ENCODE measurements around the gene UGT1A3.

The UGT1A3 gene

DNA sequence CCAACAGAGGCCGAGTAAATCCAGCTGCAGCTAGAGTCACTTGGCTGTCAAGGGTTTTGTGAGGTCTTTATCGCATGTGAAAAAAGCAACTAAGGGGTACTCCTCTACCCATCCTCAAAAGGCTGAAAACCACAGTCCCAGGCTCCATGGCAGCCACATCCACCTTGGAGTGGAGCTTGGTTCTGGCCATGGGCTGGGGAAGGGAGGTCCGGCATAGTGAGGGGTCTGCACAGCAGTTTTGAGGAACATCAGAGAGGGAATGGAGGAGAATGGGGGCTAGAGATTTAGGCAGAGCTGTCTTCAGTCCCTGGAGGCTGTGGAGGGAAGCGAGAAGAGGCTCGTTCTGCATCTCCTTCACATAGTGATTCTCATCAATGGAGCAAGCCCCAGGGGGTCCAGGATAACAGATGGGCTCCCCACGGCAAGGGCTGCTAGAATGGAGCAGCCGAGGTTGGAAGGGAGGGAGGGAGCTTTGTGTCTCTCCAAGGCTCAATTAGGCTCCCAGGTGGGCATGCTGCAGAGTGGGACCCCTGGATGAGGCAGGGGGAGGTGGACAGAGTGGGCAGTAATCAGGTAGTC lies 70.3 kb downstream of the UGT1A3 start:
- peak; percentile 53 for DNase-seq

DNA sequence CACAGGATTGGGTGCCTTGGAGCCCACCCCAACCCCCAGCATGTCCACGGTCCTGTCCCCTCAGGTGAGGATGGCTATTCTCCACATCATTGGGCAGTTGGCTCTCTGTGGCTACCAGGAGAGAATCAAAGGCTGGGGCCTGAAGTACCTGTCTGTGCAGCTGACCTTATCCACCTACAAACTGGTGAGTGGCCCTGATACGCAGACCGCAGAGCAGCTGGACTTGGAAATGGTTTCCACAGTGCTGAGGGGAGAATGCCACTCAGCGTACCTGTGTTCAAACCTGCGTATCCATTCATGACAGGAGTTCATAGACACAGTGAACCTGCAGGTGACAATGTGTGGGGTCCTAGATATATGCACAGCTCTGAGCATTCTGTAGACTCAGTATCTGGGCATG lies 70.9 kb downstream of the UGT1A3 start:
- peak; percentile 41 for DNase-seq

- no peak for DNase-seq
Observed at GRCh38 chr2:233800208-233800607, 71.4 kb downstream of the UGT1A3 start.

GRCh38 chr2:233801357-233802131 lies 72.7 kb downstream of the UGT1A3 start:
- peak; percentile 55 for DNase-seq

- no peak for DNase-seq
Observed at GRCh38 chr2:233802132-233802815, 73.4 kb downstream of the UGT1A3 start.

DNA sequence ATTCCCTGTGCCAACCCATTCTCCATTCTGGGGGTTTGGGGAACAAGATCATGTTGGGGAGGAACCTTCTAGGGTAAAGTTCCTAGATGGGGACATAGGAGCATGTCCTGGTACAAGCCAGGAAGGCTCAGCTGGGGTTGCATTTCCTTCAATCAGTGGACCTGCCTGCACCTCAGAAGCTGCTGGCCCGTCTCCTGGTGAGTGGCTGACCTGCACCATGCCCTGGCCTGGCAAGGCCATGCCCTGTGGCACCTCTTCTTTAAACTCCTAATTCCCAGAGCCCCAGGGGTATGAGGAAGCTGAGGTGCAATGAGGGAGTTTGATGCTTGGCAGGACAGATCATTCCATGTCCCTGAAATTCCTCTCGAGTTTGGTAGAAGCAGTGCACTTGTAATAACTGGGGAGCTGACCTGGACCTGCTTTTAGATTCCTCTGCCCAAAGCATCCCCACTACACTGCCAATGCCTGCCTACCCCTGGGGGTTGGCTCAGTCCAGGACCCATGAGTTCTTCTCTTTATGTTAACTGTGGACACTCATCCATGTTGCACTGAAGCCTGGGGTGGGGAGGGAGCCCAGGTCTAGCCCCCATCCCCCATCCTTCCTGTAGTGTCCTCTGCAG lies 74.6 kb downstream of the UGT1A3 start:
- peak; percentile 42 for DNase-seq

GRCh38 chr2:233803994-233804393 lies 75.2 kb downstream of the UGT1A3 start:
- no peak for DNase-seq

- peak; percentile 50 for DNase-seq
Observed at GRCh38 chr2:233807215-233807865, 78.5 kb downstream of the UGT1A3 start.

- DNase-seq, result peak; percentile 57
Observed at GRCh38 chr2:233807966-233808935, 79.4 kb downstream of the UGT1A3 start.

DNA sequence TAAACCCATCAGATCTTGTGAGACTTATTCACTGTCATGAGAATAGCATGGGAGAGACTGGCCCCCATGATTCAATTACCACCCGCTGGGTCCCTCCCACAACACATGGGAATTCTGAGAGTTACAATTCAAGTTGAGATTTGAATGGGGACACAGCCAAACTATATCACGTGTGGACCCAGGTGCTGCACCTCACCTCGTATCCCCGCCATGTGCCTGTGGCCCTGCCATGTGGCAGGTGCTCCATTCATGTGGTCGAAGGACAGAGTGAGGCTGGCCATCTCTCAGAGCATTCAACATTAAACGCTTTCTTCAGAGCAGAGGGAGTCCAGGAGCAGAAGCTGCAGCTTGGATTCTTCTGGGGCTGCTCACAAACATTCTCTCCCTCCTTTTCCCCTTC lies 81.5 kb downstream of the UGT1A3 start:
- DNase-seq, result peak; percentile 43

GRCh38 chr2:233811087-233811486 lies 82.2 kb downstream of the UGT1A3 start:
- DNase-seq, result peak; percentile 43

GRCh38 chr2:233811732-233812131 lies 82.9 kb downstream of the UGT1A3 start:
- DNase-seq, result peak; percentile 37

GRCh38 chr2:233813236-233814055 lies 84.6 kb downstream of the UGT1A3 start:
- DNase-seq, result peak; percentile 36

DNA sequence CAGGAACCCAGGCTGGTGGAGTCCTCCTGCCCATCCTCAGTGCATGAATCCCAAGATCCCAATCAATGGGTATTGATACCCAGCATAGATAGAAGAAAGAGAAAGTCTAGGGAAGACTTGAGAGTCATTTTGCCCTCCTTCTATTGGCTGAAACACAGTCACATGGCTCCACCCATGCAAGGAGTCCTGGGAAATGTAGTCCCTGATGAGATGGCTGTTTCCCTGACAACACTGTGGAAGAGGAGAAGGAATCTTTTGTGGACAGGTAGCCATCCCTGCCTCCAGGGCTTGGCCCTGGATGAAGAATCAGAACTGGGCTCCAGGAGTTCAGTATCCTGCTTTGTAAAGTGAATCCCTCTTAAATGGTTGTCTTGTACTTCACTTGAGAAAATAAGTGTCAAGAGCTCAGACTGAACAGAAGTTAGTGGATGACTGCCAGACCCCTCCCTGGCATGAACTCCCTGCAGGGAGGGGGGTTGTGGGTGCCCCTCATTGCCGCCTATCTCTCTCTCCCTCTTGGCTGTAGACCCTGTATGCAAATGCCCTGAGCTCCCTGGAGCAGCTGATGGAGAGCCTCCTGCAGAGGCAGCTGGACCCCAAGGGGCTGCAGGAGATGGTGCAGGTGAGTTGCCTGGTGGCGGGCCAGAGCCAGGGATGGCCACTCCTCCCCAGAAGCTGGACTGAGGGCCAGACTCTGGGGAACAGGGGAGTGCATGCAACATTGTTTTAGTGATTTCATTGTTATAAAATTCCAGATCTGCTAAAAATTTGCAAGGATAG lies 85.4 kb downstream of the UGT1A3 start:
- peak; percentile 44 for DNase-seq

- DNase-seq, result no peak
Observed at GRCh38 chr2:233815861-233816260, 87.0 kb downstream of the UGT1A3 start.

DNA sequence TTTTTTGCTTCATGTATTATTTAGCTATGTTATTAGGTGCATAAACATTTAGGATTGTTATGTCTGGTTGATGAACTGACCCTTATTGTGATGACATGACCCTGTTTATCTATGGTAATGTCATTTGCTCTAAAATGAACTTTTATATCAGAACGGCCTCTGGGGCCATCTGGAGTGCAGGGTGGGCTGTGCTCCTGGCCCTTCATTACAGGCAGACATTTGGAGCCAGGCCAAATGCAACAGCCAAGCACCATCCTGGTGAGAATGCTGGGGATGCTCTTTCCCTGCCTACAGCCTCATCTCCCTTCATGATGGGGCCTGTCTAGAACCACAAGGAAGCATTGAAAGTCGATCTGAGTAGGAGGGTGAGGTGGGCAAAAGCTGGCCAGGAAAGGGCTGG lies 87.5 kb downstream of the UGT1A3 start:
- DNase-seq, result no peak

DNA sequence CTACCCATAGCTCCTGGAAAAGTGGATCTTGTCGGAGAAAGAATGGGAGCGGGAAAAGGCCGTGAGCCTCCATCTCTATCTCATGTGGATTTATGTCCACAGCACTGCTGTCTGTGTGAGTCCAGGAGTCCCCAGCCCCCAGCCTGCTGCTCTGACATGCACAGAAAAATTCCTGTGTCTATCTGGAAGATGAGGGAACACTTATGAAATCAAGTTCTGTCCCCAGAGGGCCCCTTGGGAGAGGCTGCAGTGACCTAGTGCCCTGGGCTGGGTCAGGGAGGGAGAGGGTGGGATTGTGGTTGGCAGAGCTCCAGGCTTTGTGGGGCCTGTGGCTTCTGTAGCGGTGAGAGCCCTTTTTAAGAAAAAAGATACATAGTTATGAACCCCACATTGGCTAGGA lies 87.9 kb downstream of the UGT1A3 start:
- no peak for DNase-seq

DNA sequence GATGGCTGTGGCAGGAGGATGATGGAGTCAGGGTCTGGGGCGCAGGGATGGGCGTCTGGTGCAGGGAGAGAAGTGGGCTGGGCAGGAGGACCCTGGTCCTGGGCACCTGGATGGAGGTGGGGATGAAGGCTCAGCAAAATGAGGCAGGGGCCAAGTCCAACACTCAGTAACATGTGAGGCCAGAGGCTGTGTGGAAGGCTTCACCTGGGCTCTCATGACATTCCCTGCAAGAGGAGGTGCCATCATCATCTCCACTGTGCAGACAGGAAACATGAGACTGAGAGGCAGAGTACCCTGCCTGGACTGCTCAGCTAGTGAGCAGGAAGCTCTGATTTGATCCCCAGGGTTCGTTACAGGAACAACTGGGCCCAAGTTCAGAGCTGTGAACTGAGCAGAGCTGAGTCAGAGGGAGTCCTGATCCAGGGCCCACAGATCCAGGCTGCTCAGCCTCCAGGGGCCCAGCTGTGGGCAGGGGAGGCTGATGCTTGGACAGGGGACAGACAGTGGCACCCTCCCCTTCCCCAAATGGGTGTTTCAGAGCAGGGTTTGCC lies 88.6 kb downstream of the UGT1A3 start:
- peak; percentile 51 for DNase-seq

- DNase-seq, result peak; percentile 45
Observed at GRCh38 chr2:233817995-233818638, 89.3 kb downstream of the UGT1A3 start.

Measured in activated effector memory CD4-positive, alpha-beta T cell treated with anti-CD3 and anti-CD28 coated beads, Interleukin-2, amount 50 U/mL, for 16 hours (primary cell).